ENCODE results near the gene SCCPDH. TPM values are rescaled to one million over a fixed set of nuclear protein-coding genes. Genes with fewer than 3 reads are reported as not detected.

SCCPDH gene
- total RNA-seq, 4 donors from 2014 or later, result 28.3 to 43.0 (median 35.1) TPM

DNA sequence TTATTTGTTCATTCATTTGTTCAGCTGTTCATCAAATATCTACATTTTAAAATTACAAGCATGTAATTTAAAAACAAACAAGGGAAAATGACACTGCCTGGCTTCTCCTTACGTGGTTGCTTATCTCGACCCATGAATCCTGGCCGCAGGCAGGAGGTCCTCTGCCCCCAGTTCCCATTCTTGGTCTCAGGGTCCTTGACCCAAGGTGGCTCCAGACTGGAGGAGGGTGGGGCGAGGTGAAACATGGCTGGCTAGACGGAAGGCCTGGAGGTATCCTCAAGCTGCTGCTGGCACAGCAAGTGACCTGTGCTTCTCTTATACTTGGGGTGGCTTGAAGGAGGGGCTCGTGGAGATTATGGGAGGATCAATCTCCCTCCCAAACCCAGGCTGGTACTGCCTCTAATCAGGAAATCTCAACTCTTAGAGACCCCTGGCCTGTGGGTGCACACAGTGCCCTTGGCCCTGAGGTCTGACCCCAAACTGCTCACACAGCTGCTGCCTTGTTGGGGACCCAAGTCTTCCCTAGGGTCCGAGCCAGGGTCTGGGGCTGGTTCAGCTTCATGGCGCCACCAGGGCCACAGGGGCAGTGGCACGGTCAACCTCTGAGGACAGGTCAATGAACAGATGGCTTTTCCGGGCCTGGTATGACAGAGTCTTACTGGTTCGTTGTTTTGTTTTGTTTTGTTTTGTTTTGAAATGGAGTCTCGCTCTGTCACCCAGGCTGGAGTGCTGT, 63.7 kb downstream of the SCCPDH start:
- intact Hi-C loops (cut with DNase I; ENCODE audit: low total_unique reads), result no loop called here
- no peak for TF ChIP-seq POLR2A (IDR thresholded peaks at IDR 0.05)
- TF ChIP-seq, protein P1, sequence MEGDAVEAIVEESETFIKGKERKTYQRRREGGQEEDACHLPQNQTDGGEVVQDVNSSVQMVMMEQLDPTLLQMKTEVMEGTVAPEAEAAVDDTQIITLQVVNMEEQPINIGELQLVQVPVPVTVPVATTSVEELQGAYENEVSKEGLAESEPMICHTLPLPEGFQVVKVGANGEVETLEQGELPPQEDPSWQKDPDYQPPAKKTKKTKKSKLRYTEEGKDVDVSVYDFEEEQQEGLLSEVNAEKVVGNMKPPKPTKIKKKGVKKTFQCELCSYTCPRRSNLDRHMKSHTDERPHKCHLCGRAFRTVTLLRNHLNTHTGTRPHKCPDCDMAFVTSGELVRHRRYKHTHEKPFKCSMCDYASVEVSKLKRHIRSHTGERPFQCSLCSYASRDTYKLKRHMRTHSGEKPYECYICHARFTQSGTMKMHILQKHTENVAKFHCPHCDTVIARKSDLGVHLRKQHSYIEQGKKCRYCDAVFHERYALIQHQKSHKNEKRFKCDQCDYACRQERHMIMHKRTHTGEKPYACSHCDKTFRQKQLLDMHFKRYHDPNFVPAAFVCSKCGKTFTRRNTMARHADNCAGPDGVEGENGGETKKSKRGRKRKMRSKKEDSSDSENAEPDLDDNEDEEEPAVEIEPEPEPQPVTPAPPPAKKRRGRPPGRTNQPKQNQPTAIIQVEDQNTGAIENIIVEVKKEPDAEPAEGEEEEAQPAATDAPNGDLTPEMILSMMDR (IDR thresholded peaks at IDR 0.05 in 4 of 5, conservative IDR thresholded peaks at IDR 0.05 in 1 of 5), result no peak

DNA sequence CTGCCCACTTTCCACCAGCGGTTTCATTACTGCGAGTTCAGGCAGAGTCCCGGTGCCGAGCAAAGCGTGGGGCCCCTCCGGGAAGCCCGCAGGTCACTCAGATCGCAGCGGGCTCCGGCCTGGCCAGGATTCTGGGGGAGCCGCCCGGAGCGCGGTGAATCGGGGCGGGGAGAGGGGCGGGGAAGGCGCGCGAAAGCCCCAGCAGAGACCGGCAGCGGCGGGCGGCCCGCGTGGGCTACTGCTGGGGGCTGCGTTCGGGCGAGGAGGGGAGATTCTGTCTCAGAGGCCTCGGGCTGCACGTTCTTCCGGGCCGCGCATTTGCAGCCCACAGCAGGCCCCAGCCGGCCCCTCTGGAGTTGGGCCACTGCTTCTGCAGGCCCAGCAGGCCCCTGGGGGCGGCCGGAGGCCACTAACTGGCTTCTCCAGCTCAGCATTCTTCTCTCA, 64.7 kb downstream of the SCCPDH start:
- ATAC-seq (no peak), DNase-seq (no peak)
- in situ Hi-C loops (cut with MboI; ENCODE audit: low sequenced_read_pairs in 4 of 4), result no loop called here
- Histone ChIP-seq H3K4me3 (peak overlapping the region in 3 of 4 donors; percentile 2 to 51 (median 41)), H3K9me3 (no peaks in the 10 kb centered on the region), H3K27ac (no peak overlapping the region), H3K36me3 (no peaks in the 10 kb centered on the region), H3K4me1 (peaks cover 8 to 13% of the 10 kb centered on the region in 2 donors), H3K27me3 (peaks cover 15 to 22% (median 19%) of the 10 kb centered on the region in 3 donors)
- intact Hi-C loops (cut with DNase I; ENCODE audit: low total_unique reads), result no loop called here
- no peak for TF ChIP-seq POLR2A (IDR thresholded peaks at IDR 0.05)
- TF ChIP-seq, protein P1 (IDR thresholded peaks at IDR 0.05 in 4 of 5, conservative IDR thresholded peaks at IDR 0.05 in 1 of 5), result no peak

More for the DNA sequence above, 63.7 kb downstream of the SCCPDH start:
- DNase-seq (no peak), ATAC-seq (no peak)
- no peaks in the 10 kb centered on the region for H3K9me3 ChIP-seq
- H3K27me3 ChIP-seq, result peaks cover 15 to 22% (median 19%) of the 10 kb centered on the region in 3 donors
- in situ Hi-C loops (cut with MboI; ENCODE audit: low sequenced_read_pairs in 4 of 4), result no loop called here
- H3K4me3 ChIP-seq, result no peak overlapping the region
- no peak overlapping the region for H3K27ac ChIP-seq
- H3K36me3 ChIP-seq, result no peaks in the 10 kb centered on the region
- peaks cover 8 to 13% of the 10 kb centered on the region in 2 donors for H3K4me1 ChIP-seq

DNA sequence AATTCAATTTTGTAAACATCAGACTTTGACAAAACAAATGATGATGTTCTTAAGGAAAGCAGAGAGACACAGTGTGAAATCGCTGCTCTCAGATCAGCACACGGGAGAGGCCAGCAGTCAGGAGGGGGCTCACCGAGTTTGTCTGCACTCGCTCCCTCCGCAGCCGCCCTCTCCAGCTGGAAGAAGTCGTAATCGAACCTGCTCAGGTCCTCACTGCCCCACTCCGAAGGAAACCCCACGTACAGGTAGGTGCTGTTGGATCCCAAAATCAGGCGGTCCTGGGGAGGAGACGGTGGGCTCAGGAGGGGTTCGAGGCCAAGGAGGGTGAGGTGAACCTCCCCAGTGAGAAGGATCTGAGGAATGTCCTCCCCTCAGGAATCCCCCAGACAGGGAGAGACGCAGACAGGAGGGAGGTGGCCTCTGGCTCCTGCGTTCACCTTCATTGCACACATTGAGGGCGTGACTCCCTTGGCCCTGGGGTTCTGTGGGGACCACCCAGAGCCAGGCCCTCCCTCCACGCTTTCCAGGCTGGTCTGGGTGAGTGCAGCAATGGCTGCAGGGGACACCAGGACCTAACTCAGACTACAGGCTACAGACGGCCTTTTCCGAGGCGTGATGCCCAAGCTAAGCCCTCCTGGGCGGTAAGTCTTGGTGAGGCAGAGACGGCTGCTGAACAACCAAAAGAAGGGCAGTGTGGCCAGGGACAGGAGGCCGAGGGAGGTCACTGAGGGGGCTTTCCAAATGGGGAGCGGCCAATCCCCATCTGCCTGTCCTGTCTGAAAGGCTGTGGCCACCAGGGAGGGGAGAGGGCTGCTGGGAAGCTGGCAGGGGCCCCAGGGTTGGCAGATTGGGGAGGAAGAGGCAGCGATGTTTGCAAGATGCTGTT, 65.5 kb downstream of the SCCPDH start:
- H3K27ac ChIP-seq, result no peak overlapping the region
- ATAC-seq, result no peak
- intact Hi-C loops (cut with DNase I; ENCODE audit: low total_unique reads), result no loop called here
- no peak for DNase-seq
- no peaks in the 10 kb centered on the region for H3K9me3 ChIP-seq
- H3K36me3 ChIP-seq, result no peaks in the 10 kb centered on the region
- H3K4me3 ChIP-seq, result no peak overlapping the region
- in situ Hi-C loops (cut with MboI; ENCODE audit: low sequenced_read_pairs in 4 of 4), result no loop called here
- H3K4me1 ChIP-seq, result peaks cover 8 to 13% of the 10 kb centered on the region in 2 donors
- TF ChIP-seq, protein P1 (IDR thresholded peaks at IDR 0.05 in 4 of 5, conservative IDR thresholded peaks at IDR 0.05 in 1 of 5), result no peak
- TF ChIP-seq POLR2A (IDR thresholded peaks at IDR 0.05), result no peak
- H3K27me3 ChIP-seq, result peaks cover 15 to 22% (median 19%) of the 10 kb centered on the region in 3 donors

DNA sequence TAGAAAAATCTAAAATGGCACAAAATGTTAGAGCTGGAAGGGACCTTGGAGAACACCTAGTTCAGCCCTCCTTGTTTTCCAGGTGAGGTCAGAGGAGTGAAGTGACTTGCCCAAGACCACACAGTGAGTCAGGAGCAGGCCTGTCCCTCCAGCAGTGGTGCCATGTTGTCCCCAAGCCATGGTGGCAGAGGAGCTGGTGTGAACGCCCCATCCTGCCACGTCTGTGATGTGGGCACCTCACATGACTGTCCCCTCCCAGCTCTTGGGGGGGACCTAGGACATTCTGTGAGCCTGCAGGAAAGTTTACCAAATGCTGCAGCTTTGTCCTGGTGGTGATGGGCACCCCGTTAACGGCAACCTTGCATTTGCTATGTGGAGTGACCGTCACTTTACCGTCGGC, 66.2 kb downstream of the SCCPDH start:
- ATAC-seq, result no peak
- intact Hi-C loops (cut with DNase I; ENCODE audit: low total_unique reads), result no loop called here
- no peak overlapping the region for H3K27ac ChIP-seq

More for the DNA sequence above, 66.2 kb downstream of the SCCPDH start:
- TF ChIP-seq POLR2A (IDR thresholded peaks at IDR 0.05), result no peak
- TF ChIP-seq, protein P1 (IDR thresholded peaks at IDR 0.05 in 4 of 5, conservative IDR thresholded peaks at IDR 0.05 in 1 of 5), result no peak
- no peak for DNase-seq
- in situ Hi-C loops (cut with MboI; ENCODE audit: low sequenced_read_pairs in 4 of 4), result no loop called here
- Histone ChIP-seq H3K4me3 (no peak overlapping the region), H3K9me3 (no peaks in the 10 kb centered on the region), H3K4me1 (peaks cover 8 to 10% of the 10 kb centered on the region in 2 donors), H3K36me3 (no peaks in the 10 kb centered on the region), H3K27me3 (peaks cover 15 to 22% (median 19%) of the 10 kb centered on the region in 3 donors)

Measured in gastrocnemius medialis (tissue), 4 donors.